ENCODE data around the gene ADGRL1. TPM values are rescaled to one million over a fixed set of nuclear protein-coding genes. Genes with fewer than 3 reads are reported as not detected.

The ADGRL1 gene
- total RNA-seq, 2 donors from 2014 or later: 15.4 to 15.7 TPM

GRCh38 chr19:14110650-14111049 is 95.3 kb downstream of the ADGRL1 start:
- Histone ChIP-seq H3K4me1 (ENCODE audit: control insufficient read depth in 1 of 2, low read depth in 2 of 2) (peaks cover 50 to 88% of the 10 kb centered on the region in 2 donors), H3K9me3 (no peaks in the 10 kb centered on the region), H3K27ac (peak overlapping the region; percentile 20 to 30), H3K36me3 (peaks cover 7% of the 10 kb centered on the region), H3K4me3 (no peak overlapping the region), H3K27me3 (replicated peaks; ENCODE audit: insufficient read depth) (no peaks in the 10 kb centered on the region)
- TF ChIP-seq CTCF (IDR thresholded peaks at IDR 0.05): no peak
- DNase-seq (ENCODE audit: low spot score): no peak
- ATAC-seq (ENCODE audit: insufficient number of reproducible peaks, low FRiP score, low read depth): no peak

GRCh38 chr19:14107581-14108461 is 98.1 kb downstream of the ADGRL1 start:
- no peaks in the 10 kb centered on the region for H3K9me3 ChIP-seq
- H3K27ac ChIP-seq: peak overlapping the region; percentile 88 to 91
- DNase-seq (ENCODE audit: low spot score): no peak
- no peaks in the 10 kb centered on the region for H3K27me3 ChIP-seq (replicated peaks; ENCODE audit: insufficient read depth)
- peaks cover 27 to 60% of the 10 kb centered on the region in 2 donors for H3K4me1 ChIP-seq (ENCODE audit: control insufficient read depth in 1 of 2, low read depth in 2 of 2)
- H3K4me3 ChIP-seq: peak overlapping the region; percentile 37
- TF ChIP-seq CTCF (IDR thresholded peaks at IDR 0.05): no peak
- ATAC-seq (ENCODE audit: insufficient number of reproducible peaks, low FRiP score, low read depth): peak; percentile 76
- peaks cover 15% of the 10 kb centered on the region for H3K36me3 ChIP-seq

- DNase-seq (ENCODE audit: low spot score) (no peak), ATAC-seq (ENCODE audit: insufficient number of reproducible peaks, low FRiP score, low read depth) (no peak)
- Histone ChIP-seq H3K4me1 (ENCODE audit: control insufficient read depth in 1 of 2, low read depth in 2 of 2) (peaks cover 17 to 51% of the 10 kb centered on the region in 2 donors), H3K4me3 (no peak overlapping the region), H3K27me3 (replicated peaks; ENCODE audit: insufficient read depth) (no peaks in the 10 kb centered on the region), H3K36me3 (peaks cover 25% of the 10 kb centered on the region), H3K9me3 (no peaks in the 10 kb centered on the region), H3K27ac (peak overlapping the region; percentile 88 to 91)
- TF ChIP-seq CTCF (IDR thresholded peaks at IDR 0.05): no peak
These were observed 99.1 kb downstream of the ADGRL1 start for GRCh38 chr19:14106840-14107239.

- no peak overlapping the region for H3K4me3 ChIP-seq
- H3K9me3 ChIP-seq: no peaks in the 10 kb centered on the region
- peaks cover 13 to 40% of the 10 kb centered on the region in 2 donors for H3K4me1 ChIP-seq (ENCODE audit: control insufficient read depth in 1 of 2, low read depth in 2 of 2)
- ATAC-seq (ENCODE audit: insufficient number of reproducible peaks, low FRiP score, low read depth): no peak
- peak overlapping the region in 1 of 2 donors; percentile 91 for H3K27ac ChIP-seq
- no peaks in the 10 kb centered on the region for H3K27me3 ChIP-seq (replicated peaks; ENCODE audit: insufficient read depth)
- TF ChIP-seq CTCF (IDR thresholded peaks at IDR 0.05): no peak
- no peak for DNase-seq (ENCODE audit: low spot score)
- H3K36me3 ChIP-seq: peaks cover 35% of the 10 kb centered on the region
These were observed 100.3 kb downstream of the ADGRL1 start for GRCh38 chr19:14105680-14106079.

GRCh38 chr19:14103310-14103709 is 102.7 kb downstream of the ADGRL1 start:
- no peak for DNase-seq (ENCODE audit: low spot score)
- H3K4me3 ChIP-seq: no peak overlapping the region
- no peaks in the 10 kb centered on the region for H3K9me3 ChIP-seq
- ATAC-seq (ENCODE audit: insufficient number of reproducible peaks, low FRiP score, low read depth): no peak
- H3K36me3 ChIP-seq: peaks cover 38% of the 10 kb centered on the region
- peaks cover 10 to 18% of the 10 kb centered on the region in 2 donors for H3K4me1 ChIP-seq (ENCODE audit: control insufficient read depth in 1 of 2, low read depth in 2 of 2)
- no peaks in the 10 kb centered on the region for H3K27me3 ChIP-seq (replicated peaks; ENCODE audit: insufficient read depth)
- TF ChIP-seq CTCF (IDR thresholded peaks at IDR 0.05): no peak
- no peak overlapping the region for H3K27ac ChIP-seq
